IPS-11a (cell line): ENCODE measurements around the gene ATXN1.

ENCODE experiments used
- H3K4me3 ChIP-seq: one replicate; pipeline ENCODE4 v1.5.1; 2013; ENCODE audit warnings: low read depth, low read length, control low read depth

Gene ATXN1

GRCh38 chr6:16483315-16483875 lies 277.9 kb downstream of the ATXN1 start:
- no peak overlapping the region for H3K4me3 ChIP-seq

GRCh38 chr6:16482702-16483314 lies 278.5 kb downstream of the ATXN1 start:
- no peak overlapping the region for H3K4me3 ChIP-seq

GRCh38 chr6:16481697-16482399 lies 279.4 kb downstream of the ATXN1 start:
- H3K4me3 ChIP-seq, result no peak overlapping the region

GRCh38 chr6:16480763-16481560 lies 280.3 kb downstream of the ATXN1 start:
- H3K4me3 ChIP-seq, result no peak overlapping the region

GRCh38 chr6:16477367-16478149 lies 283.7 kb downstream of the ATXN1 start:
- no peak overlapping the region for H3K4me3 ChIP-seq

GRCh38 chr6:16476861-16477260 lies 284.4 kb downstream of the ATXN1 start:
- H3K4me3 ChIP-seq, result no peak overlapping the region

GRCh38 chr6:16475494-16475781 lies 285.8 kb downstream of the ATXN1 start:
- no peak overlapping the region for H3K4me3 ChIP-seq

GRCh38 chr6:16474772-16475493 lies 286.3 kb downstream of the ATXN1 start:
- H3K4me3 ChIP-seq, result no peak overlapping the region

- no peak overlapping the region for H3K4me3 ChIP-seq
These were observed 287.1 kb downstream of the ATXN1 start for GRCh38 chr6:16473908-16474771.

- no peak overlapping the region for H3K4me3 ChIP-seq
These were observed 287.9 kb downstream of the ATXN1 start for GRCh38 chr6:16473184-16473907.

GRCh38 chr6:16472349-16473069 lies 288.8 kb downstream of the ATXN1 start:
- H3K4me3 ChIP-seq, result no peak overlapping the region

- no peak overlapping the region for H3K4me3 ChIP-seq
These were observed 289.4 kb downstream of the ATXN1 start for GRCh38 chr6:16471910-16472297.

- no peak overlapping the region for H3K4me3 ChIP-seq
These were observed 289.9 kb downstream of the ATXN1 start for GRCh38 chr6:16471222-16471909.

GRCh38 chr6:16470502-16471221 lies 290.6 kb downstream of the ATXN1 start:
- H3K4me3 ChIP-seq, result no peak overlapping the region

- H3K4me3 ChIP-seq, result no peak overlapping the region
These were observed 292.2 kb downstream of the ATXN1 start for GRCh38 chr6:16468991-16469615.

- H3K4me3 ChIP-seq, result no peak overlapping the region
These were observed 294.3 kb downstream of the ATXN1 start for GRCh38 chr6:16466800-16467553.
